ENCODE data around the gene NUP214.
"Not testable (repeated sequence)": the region's sequence is repeated elsewhere in the genome, so short reads cannot be mapped to it uniquely, and the experiment has no call there.

The NUP214 gene

GRCh38 chr9:131185924-131186323 lies 60.5 kb downstream of the NUP214 start:
- H3K4me1 ChIP-seq (ENCODE audit: control insufficient read depth, low read depth, low read length), result no peaks in the 10 kb centered on the region
- H3K23ac ChIP-seq (ENCODE audit: low read length), result no peak overlapping the region
- H3K4me2 ChIP-seq (ENCODE audit: low read length), result no peak overlapping the region
- H2BK15ac ChIP-seq (replicated peaks; ENCODE audit: low read depth), result no peak overlapping the region
- H3K36me3 ChIP-seq (ENCODE audit: control insufficient read depth, insufficient read depth, low read length), result peaks cover 10% of the 10 kb centered on the region
- no peak overlapping the region for H3K56ac ChIP-seq (ENCODE audit: low read length)
- no peak overlapping the region for H4K8ac ChIP-seq (ENCODE audit: low read depth, low read length)
- no peaks in the 10 kb centered on the region for H3K79me1 ChIP-seq (ENCODE audit: low read length)
- H3K27me3 ChIP-seq (ENCODE audit: insufficient read depth, low read length, poor library complexity), result no peaks in the 10 kb centered on the region
- H2AK5ac ChIP-seq (ENCODE audit: low read length), result no peak overlapping the region
- H3K4me3 ChIP-seq (ENCODE audit: low read length), result no peak overlapping the region
- H2BK5ac ChIP-seq (ENCODE audit: low read length), result no peak overlapping the region
- no peak overlapping the region for H2BK120ac ChIP-seq (ENCODE audit: low read depth, low read length)
- no peak for DNase-seq
- H3K9ac ChIP-seq (ENCODE audit: low read length), result no peak overlapping the region
- H4K5ac ChIP-seq (ENCODE audit: low read length), result no peak overlapping the region
- no peak overlapping the region for H3K18ac ChIP-seq (ENCODE audit: low read length)
- no peak overlapping the region for H3K4ac ChIP-seq (ENCODE audit: low read depth, low read length)
- H3K27ac ChIP-seq (ENCODE audit: low read depth, low read length), result no peak overlapping the region
- WGBS (ENCODE audit: extremely low coverage, insufficient coverage, low lambda C conversion rate), result no CpG with 5 or more reads among the region's 3 CpGs
- no peaks in the 10 kb centered on the region for H3K79me2 ChIP-seq (ENCODE audit: control insufficient read depth, insufficient read depth, low read length)

- no peaks in the 10 kb centered on the region for H3K4me1 ChIP-seq (ENCODE audit: control insufficient read depth, low read depth, low read length)
- no peak overlapping the region for H4K5ac ChIP-seq (ENCODE audit: low read length)
- H3K27ac ChIP-seq (ENCODE audit: low read depth, low read length), result no peak overlapping the region
- no peak overlapping the region for H3K4me3 ChIP-seq (ENCODE audit: low read length)
- H2AK5ac ChIP-seq (ENCODE audit: low read length), result no peak overlapping the region
- H3K79me1 ChIP-seq (ENCODE audit: low read length), result no peaks in the 10 kb centered on the region
- no CpG with 5 or more reads among the region's 4 CpGs for WGBS (ENCODE audit: extremely low coverage, insufficient coverage, low lambda C conversion rate)
- no peak overlapping the region for H3K56ac ChIP-seq (ENCODE audit: low read length)
- H3K23ac ChIP-seq (ENCODE audit: low read length), result no peak overlapping the region
- H3K4me2 ChIP-seq (ENCODE audit: low read length), result no peak overlapping the region
- no peak overlapping the region for H2BK5ac ChIP-seq (ENCODE audit: low read length)
- no peak overlapping the region for H2BK120ac ChIP-seq (ENCODE audit: low read depth, low read length)
- H4K8ac ChIP-seq (ENCODE audit: low read depth, low read length), result no peak overlapping the region
- no peaks in the 10 kb centered on the region for H3K79me2 ChIP-seq (ENCODE audit: control insufficient read depth, insufficient read depth, low read length)
- DNase-seq, result peak; percentile 7
- no peak overlapping the region for H3K18ac ChIP-seq (ENCODE audit: low read length)
- H3K9ac ChIP-seq (ENCODE audit: low read length), result no peak overlapping the region
- H3K27me3 ChIP-seq (ENCODE audit: insufficient read depth, low read length, poor library complexity), result no peaks in the 10 kb centered on the region
- no peak overlapping the region for H3K4ac ChIP-seq (ENCODE audit: low read depth, low read length)
- H3K36me3 ChIP-seq (ENCODE audit: control insufficient read depth, insufficient read depth, low read length), result peaks cover 10% of the 10 kb centered on the region
- H2BK15ac ChIP-seq (replicated peaks; ENCODE audit: low read depth), result no peak overlapping the region
Observed at GRCh38 chr9:131186622-131187021, 61.2 kb downstream of the NUP214 start.

GRCh38 chr9:131187957-131188356 lies 62.6 kb downstream of the NUP214 start:
- Histone ChIP-seq H3K56ac (ENCODE audit: low read length) (no peak overlapping the region), H4K8ac (ENCODE audit: low read depth, low read length) (no peak overlapping the region), H3K4ac (ENCODE audit: low read depth, low read length) (no peak overlapping the region), H2BK15ac (replicated peaks; ENCODE audit: low read depth) (no peak overlapping the region), H2AK5ac (ENCODE audit: low read length) (no peak overlapping the region), H3K4me1 (ENCODE audit: control insufficient read depth, low read depth, low read length) (no peaks in the 10 kb centered on the region), H3K9ac (ENCODE audit: low read length) (no peak overlapping the region), H3K79me1 (ENCODE audit: low read length) (no peaks in the 10 kb centered on the region), H2BK5ac (ENCODE audit: low read length) (no peak overlapping the region), H3K23ac (ENCODE audit: low read length) (no peak overlapping the region), H3K4me2 (ENCODE audit: low read length) (no peak overlapping the region), H4K5ac (ENCODE audit: low read length) (no peak overlapping the region), H3K36me3 (ENCODE audit: control insufficient read depth, insufficient read depth, low read length) (peaks cover 10% of the 10 kb centered on the region), H2BK120ac (ENCODE audit: low read depth, low read length) (no peak overlapping the region), H3K4me3 (ENCODE audit: low read length) (no peak overlapping the region), H3K27me3 (ENCODE audit: insufficient read depth, low read length, poor library complexity) (no peaks in the 10 kb centered on the region), H3K79me2 (ENCODE audit: control insufficient read depth, insufficient read depth, low read length) (no peaks in the 10 kb centered on the region), H3K18ac (ENCODE audit: low read length) (no peak overlapping the region), H3K27ac (ENCODE audit: low read depth, low read length) (no peak overlapping the region)
- no peak for DNase-seq
- WGBS (ENCODE audit: extremely low coverage, insufficient coverage, low lambda C conversion rate), result no CpG with 5 or more reads among the region's 4 CpGs

GRCh38 chr9:131188976-131189375 lies 63.6 kb downstream of the NUP214 start:
- no peak overlapping the region for H3K18ac ChIP-seq (ENCODE audit: low read length)
- no peak overlapping the region for H3K56ac ChIP-seq (ENCODE audit: low read length)
- H3K36me3 ChIP-seq (ENCODE audit: control insufficient read depth, insufficient read depth, low read length), result peaks cover 10% of the 10 kb centered on the region
- H2BK15ac ChIP-seq (replicated peaks; ENCODE audit: low read depth), result no peak overlapping the region
- no peak overlapping the region for H3K4me2 ChIP-seq (ENCODE audit: low read length)
- no peak overlapping the region for H2AK5ac ChIP-seq (ENCODE audit: low read length)
- H3K4me1 ChIP-seq (ENCODE audit: control insufficient read depth, low read depth, low read length), result no peaks in the 10 kb centered on the region
- no peak overlapping the region for H3K9ac ChIP-seq (ENCODE audit: low read length)
- no peak overlapping the region for H4K8ac ChIP-seq (ENCODE audit: low read depth, low read length)
- no peak for DNase-seq
- H3K27me3 ChIP-seq (ENCODE audit: insufficient read depth, low read length, poor library complexity), result no peaks in the 10 kb centered on the region
- no peak overlapping the region for H2BK5ac ChIP-seq (ENCODE audit: low read length)
- WGBS (ENCODE audit: extremely low coverage, insufficient coverage, low lambda C conversion rate), result no CpG with 5 or more reads among the region's 3 CpGs
- no peaks in the 10 kb centered on the region for H3K79me2 ChIP-seq (ENCODE audit: control insufficient read depth, insufficient read depth, low read length)
- H3K27ac ChIP-seq (ENCODE audit: low read depth, low read length), result no peak overlapping the region
- H3K4ac ChIP-seq (ENCODE audit: low read depth, low read length), result no peak overlapping the region
- no peaks in the 10 kb centered on the region for H3K79me1 ChIP-seq (ENCODE audit: low read length)
- no peak overlapping the region for H4K5ac ChIP-seq (ENCODE audit: low read length)
- no peak overlapping the region for H3K4me3 ChIP-seq (ENCODE audit: low read length)
- no peak overlapping the region for H2BK120ac ChIP-seq (ENCODE audit: low read depth, low read length)
- H3K23ac ChIP-seq (ENCODE audit: low read length), result no peak overlapping the region

- Histone ChIP-seq H3K4me1 (ENCODE audit: control insufficient read depth, low read depth, low read length) (no peaks in the 10 kb centered on the region), H3K23ac (ENCODE audit: low read length) (no peak overlapping the region), H3K4me2 (ENCODE audit: low read length) (no peak overlapping the region), H3K9ac (ENCODE audit: low read length) (no peak overlapping the region), H3K18ac (ENCODE audit: low read length) (no peak overlapping the region), H3K36me3 (ENCODE audit: control insufficient read depth, insufficient read depth, low read length) (peaks cover 11% of the 10 kb centered on the region), H2BK5ac (ENCODE audit: low read length) (no peak overlapping the region), H4K5ac (ENCODE audit: low read length) (no peak overlapping the region), H3K79me1 (ENCODE audit: low read length) (no peaks in the 10 kb centered on the region), H2BK120ac (ENCODE audit: low read depth, low read length) (no peak overlapping the region), H3K27me3 (ENCODE audit: insufficient read depth, low read length, poor library complexity) (no peaks in the 10 kb centered on the region), H3K56ac (ENCODE audit: low read length) (no peak overlapping the region), H3K79me2 (ENCODE audit: control insufficient read depth, insufficient read depth, low read length) (no peaks in the 10 kb centered on the region), H4K8ac (ENCODE audit: low read depth, low read length) (no peak overlapping the region), H3K4ac (ENCODE audit: low read depth, low read length) (no peak overlapping the region), H3K4me3 (ENCODE audit: low read length) (no peak overlapping the region), H3K27ac (ENCODE audit: low read depth, low read length) (no peak overlapping the region), H2AK5ac (ENCODE audit: low read length) (no peak overlapping the region), H2BK15ac (replicated peaks; ENCODE audit: low read depth) (no peak overlapping the region)
- DNase-seq, result no peak
- WGBS (ENCODE audit: extremely low coverage, insufficient coverage, low lambda C conversion rate), result no CpG with 5 or more reads among the region's 3 CpGs
Observed at GRCh38 chr9:131190191-131190590, 64.8 kb downstream of the NUP214 start.

- H3K79me2 ChIP-seq (ENCODE audit: control insufficient read depth, insufficient read depth, low read length); DNase-seq; H2BK120ac ChIP-seq (ENCODE audit: low read depth, low read length); H3K4me3 ChIP-seq (ENCODE audit: low read length); H2AK5ac ChIP-seq (ENCODE audit: low read length); H2BK15ac ChIP-seq (replicated peaks; ENCODE audit: low read depth); H4K8ac ChIP-seq (ENCODE audit: low read depth, low read length); H3K18ac ChIP-seq (ENCODE audit: low read length); H3K4me1 ChIP-seq (ENCODE audit: control insufficient read depth, low read depth, low read length); H3K56ac ChIP-seq (ENCODE audit: low read length); H4K5ac ChIP-seq (ENCODE audit: low read length); H3K9ac ChIP-seq (ENCODE audit: low read length); H3K27ac ChIP-seq (ENCODE audit: low read depth, low read length); H3K4ac ChIP-seq (ENCODE audit: low read depth, low read length); H3K27me3 ChIP-seq (ENCODE audit: insufficient read depth, low read length, poor library complexity); H2BK5ac ChIP-seq (ENCODE audit: low read length); H3K4me2 ChIP-seq (ENCODE audit: low read length); H3K79me1 ChIP-seq (ENCODE audit: low read length); H3K23ac ChIP-seq (ENCODE audit: low read length): not testable (repeated sequence)
- no CpG with 5 or more reads among the region's 6 CpGs for WGBS (ENCODE audit: extremely low coverage, insufficient coverage, low lambda C conversion rate)
- peaks cover 11% of the 10 kb centered on the region for H3K36me3 ChIP-seq (ENCODE audit: control insufficient read depth, insufficient read depth, low read length)
Observed at GRCh38 chr9:131191032-131191431, 65.6 kb downstream of the NUP214 start.
